Activated T-cell treated with anti-CD3 and anti-CD28 coated beads for 1 hour (primary cell): Measurements from ENCODE around the gene AGRP.
"Not testable (repeated sequence)": the region's sequence is repeated elsewhere in the genome, so short reads cannot be mapped to it uniquely, and the experiment has no call there.

Experiments
- DNase-seq: peaks from one replicate; pipeline ENCODE4 v3.0.0-alpha.2; 2020; ENCODE audit warnings: low read depth

Gene AGRP, protein sequence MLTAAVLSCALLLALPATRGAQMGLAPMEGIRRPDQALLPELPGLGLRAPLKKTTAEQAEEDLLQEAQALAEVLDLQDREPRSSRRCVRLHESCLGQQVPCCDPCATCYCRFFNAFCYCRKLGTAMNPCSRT

DNA sequence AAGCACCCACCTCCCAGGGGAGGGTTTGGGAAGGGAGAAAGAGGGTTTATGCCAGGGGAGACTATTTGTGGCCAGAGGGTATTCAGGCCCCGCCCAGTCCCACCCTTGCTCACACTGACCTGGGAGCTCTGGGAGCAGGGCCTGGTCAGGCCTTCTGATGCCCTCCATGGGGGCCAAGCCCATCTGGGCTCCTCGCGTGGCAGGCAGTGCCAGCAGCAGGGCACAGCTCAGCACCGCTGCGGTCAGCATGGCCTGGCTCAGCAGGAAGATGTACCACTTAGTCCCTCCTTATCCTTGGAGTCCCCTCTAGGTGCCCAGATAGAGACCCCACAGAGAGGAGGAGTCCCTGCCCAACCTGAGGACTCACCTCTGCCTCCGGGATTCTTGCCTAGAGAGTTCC, at the start of gene AGRP:
TSS of gene AGRP (minus strand) at position 398 of the 400 bp plus-strand sequence. CDS start at position 249, 149 bp downstream.
- DNase-seq, result no peak

DNA sequence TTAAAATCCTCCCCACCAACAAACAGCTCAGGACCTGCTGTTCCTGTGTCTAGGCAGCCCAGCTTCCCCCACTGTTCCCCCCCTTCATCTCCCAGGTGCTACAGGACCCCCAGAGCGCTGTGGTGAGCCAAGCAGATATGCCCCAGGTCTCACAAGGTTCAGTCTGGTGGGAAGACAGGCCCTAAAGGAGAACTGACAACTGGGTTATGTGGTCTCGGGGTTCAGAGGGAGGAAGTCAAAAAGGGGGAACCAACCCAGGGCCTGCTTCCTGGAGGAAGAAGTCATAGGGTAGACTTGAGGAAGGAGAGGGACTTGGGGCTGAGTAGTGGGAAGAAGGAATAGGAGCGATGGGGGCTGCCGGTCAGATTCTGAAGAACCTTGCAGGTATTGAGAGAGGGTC, 47.9 kb upstream of the AGRP start:
- DNase-seq, result no peak

DNA sequence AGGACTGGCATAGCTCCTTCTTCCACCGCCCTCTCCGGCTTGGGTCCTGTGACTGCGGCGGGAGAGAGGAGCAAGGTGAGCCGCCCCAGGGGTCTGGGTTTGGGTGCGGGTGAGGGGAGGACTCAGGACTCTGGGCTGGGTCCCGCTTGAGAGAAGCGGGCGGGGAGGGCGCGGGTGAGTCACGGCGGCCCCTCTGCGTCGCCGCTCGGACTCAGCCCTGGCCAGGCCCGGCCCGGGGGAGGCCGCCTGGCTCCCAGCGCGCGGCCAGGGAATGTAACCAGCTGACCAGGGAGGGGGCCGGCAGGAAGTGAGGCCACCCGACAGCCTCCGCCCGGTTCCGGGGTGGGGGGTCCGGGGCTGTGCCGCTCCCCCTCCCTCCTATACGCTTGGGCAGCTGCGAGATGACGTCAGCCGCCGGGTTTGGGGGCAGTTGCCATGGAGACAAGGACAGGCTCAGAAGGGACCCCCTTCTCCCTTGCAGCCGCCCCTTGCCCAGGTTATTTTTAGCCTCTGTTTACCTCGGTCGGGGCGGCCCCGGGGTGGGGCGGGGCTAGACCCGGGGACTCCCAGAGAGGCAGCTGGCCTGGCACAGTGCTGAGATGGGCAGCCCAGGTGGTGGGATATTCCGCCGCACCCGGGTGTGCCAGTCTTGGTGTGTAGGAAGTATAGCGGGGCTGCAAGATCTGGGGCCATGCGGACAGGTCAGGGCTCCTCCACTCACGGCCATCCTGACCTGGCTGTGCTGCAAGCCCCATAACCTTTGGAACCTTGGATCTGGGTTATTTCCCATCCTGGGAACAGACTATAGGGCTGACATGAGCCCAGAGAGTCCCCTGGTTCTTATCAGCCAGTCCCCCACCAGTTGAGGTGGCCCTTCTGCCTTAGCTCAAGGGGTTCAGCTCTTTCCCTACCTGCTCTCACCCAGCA, 46.9 kb upstream of the AGRP start:
- DNase-seq, result no peak

DNA sequence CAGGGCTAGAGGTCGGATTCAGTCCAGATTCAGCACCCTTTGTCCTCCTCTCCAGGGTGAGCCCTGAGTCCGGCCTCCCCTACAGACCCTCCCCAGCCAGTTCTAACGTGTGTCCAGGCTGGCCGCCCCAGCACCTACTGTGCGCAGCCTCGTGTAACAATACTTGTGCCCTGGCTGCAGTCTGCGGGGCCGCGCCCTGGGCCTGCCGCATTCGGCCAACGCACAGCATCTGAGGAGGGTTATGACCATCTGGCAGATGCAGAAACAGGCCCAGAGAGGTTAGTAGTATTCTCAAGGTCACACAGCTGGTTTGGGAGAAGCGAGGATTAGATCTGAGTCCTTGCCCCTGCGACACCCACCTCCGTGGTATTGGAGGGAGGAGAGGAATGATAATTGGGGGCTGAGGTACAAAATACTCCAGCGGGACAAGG, 46.2 kb upstream of the AGRP start:
- no peak for DNase-seq

DNA sequence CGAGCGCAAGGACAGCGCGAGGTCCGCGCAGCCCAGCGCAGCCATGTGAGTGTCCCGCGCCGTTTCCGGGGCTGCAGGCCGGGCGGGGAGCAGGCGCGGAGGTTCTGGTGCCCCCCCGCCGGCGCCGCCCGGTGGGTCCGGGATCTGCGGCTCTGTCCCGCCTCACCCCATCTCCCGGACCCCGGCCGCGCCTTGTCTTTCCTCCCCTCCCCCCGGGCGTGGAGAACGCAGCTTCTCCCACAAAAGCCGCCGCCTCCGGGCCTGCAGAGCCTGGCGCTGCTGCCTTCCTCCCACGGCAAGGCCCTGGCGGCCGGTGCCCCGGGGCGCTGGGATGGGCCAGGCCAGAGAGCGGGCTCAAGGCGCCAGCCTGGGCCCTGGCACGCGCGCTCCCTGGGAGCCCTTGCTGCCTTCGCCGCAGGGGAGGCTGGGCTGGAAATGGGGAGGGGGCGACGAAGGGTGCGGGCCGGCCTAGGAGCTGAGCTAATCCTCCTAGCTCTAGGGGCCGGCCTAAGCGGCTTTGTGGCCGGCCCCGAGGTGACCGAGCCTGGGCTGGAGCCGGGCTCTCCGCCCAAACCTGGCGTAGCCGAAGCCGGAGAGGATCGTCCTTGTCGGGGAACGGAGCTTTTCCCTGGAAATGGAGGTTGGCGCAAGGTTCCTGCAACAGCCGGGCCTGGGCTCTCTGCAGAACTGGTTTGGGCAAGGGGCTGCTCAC, 45.7 kb upstream of the AGRP start:
- no peak for DNase-seq

DNA sequence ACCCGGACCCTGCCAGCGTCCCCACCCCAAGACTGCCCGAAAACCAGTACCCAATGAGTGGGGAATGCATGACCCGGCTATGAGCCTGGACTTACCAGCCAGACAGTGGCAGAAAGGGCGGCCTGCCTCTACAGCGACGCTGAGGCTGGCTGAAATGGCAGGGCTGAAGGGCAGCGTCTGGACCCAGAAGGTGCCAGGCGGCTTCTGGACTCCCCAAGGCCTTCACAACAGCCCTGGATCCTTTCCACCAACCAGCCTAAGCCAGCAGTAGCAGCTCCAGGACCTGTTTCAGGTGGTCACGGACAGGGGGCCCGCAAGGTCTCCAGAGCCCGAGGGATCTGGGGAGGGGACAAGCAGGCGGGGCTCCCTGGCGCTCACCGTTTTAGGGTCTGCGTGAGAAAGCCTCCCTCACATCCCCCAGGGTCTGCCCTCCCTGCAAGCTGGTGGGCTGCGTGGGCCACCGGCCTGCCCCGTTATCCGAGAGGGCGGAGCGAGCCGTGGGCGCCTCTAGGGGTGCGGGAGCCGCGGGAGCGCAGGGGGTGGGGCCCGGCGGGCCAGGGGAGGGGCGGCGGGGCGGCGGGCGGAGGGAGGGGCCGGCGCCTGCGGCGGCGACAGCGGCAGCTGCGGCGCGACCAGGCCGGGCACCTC, 45.0 kb upstream of the AGRP start, which contains the start of gene RIPOR1:
TSS of gene RIPOR1 (plus strand) at position 608 of the 648 bp plus-strand sequence. CDS start 9,618 bp downstream, outside the sequence.
- no peak for DNase-seq

DNA sequence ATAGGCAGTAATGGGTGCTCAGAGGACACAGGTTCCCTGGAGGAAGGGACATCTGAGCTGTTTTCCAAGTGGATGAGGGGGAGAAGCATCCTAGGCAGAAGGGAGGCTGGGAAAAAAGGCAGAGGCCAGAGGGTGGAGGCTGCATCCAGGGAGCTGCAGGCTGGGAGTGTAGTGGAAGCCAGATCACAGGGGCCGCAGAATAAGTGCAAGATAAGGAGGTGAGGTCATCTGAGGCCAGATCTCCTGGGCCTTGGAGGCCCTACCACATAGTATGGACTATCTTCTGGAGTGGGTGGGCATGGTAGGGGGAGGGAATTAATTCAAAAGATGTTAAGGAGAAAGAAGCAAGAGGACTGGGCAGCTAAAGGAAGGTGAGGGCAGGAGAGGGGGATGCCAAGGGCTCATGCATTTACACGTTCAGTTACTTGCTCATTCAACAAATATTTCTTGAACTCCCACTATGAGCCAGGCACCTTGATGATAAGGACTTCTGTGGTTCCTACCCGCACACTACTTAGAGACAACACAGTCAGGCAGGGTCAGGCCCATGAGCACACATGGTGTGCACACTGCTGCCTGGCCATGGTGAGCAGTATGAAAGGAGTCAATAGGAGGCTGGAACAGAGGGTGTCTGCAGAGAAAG, 42.9 kb upstream of the AGRP start:
- DNase-seq, result no peak

DNA sequence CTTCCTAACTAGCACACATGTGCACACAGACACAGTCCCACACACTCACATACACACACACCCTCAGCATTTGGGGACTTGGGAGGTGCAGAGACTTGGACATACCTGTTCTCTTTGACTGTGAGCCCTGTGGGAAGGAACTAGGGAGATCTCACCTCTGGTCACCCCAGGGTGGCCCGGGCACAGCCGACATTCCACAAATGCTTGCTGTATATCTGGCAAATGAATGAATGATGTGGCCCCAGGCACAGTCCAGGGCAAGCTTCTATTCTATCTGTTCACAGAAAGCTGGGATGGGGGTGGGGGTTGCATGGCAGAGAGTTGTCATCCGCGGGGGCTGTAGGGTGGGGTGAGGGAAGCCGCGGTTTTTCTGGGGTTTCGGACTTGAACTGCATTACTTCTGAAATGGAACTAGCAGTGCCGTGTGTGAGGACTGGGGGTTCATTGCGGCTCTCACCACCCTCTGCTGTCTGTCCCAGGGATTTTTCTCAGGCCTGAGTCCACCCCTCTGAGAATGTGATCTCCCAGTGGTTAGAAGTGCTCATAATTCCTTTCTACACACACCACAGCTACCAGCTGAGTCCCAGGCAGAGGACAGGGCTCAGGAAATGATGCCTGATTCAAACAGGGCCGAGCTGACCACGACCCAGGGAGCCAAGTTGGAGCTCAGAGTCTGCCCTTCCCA, 42.0 kb upstream of the AGRP start:
- no peak for DNase-seq

DNA sequence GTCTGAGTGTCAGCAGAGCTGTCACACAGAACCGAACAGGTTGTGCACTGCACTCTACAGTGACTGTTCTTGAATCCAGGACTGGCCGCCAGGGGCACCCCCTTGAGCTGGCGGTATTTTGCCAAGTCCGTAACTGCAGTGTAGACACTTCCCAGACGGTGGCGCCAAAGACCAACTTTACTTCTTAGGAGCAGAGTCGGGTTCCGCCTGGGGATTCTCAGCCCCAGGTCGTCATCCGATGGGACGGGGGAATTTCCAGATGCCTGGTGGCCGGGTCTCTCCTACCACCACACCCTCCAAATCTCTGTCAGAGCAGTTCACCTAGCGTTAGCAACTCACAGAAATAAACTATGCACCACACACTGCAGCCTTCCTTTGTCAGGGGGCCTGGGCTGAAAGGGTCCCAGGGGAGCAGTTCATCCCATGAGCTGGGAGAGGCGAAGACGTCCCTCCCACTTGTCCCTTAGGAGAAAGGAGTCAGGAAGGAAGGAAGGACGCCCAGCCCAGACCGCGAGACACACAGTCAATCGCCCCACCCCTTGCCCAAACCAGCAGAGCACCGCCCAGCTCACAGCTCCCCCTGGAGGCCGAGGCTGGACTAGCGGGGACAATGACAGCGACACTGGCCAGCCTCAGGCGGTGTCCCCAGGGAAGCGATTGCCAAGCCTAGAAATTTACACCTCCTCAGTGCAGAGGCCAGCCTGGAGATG, 37.9 kb upstream of the AGRP start:
- peak; percentile 98 for DNase-seq

DNA sequence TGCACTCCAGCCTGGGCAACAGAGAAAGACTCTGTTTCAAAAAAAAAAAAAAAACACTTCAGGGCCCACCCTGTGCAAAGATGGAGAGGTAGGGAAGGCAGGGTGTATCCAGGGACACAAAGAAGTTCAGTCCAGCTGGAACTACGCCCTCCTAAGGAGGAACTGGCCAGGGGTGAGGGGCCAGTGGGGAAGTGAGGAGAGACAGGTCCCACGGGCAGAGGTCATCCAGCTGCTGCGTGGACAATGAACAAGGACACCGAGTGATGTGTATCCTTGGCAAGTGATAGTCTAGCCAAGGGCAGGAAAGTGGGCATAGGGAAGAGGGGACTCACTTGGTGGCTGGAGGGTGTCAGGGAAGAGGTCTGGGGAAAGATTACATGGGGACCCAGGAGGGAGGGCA, 35.9 kb upstream of the AGRP start:
- no peak for DNase-seq

DNA sequence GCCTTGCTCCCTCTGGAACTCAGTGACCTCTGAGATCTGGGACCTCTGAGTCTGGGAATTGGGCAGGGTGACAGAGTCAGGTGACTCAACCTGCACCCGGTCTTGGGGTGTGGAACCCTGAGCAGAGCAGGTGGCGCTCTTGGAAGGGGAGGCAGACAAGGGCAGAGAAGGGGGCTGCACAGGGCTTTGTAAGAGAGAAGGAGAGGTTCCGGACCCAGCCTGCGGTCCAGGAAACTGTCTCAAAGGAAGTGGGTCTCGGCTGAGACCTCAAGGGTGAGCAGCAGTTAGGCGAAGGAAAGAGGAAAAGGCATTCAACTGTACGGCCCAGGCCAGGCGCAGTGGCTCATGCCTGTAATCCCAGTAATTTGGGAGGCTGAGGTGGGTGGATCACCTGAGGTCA, 35.3 kb upstream of the AGRP start:
- DNase-seq, result no peak

DNA sequence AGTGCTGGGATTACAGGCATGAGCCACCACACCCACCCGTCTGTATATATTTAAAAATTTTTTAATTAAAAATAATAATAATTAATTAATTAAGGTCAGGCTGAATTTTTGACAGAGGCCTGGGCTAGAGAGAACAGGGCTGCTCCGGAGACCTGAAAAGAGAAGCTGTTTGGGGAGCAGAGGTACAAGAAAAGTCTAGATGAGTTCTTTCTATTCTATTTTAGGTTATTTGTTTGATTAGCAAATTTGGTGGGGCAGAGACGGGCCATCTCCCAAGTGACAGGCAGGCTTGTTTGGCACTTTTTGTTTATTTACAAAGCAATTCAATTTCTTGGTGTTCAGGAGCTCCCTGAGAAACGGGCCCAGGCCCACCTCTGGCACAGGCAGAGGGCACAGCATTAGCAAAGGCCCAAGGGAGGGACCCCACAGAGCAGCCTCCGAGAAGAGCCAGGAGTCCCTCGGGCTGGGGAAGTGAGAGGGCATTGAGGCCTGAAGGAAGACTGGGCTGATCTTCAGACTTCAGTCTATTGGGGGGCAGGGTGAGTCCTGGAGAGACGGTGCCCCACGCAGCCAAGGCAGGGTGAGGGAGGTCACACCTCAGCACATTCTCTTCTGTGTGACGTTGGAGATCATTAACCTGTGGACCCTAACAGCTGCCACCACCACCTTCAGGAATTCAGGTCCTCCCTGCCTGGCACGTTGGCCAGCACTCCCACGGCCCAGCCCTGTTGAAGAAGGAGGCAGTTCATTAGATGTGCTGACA, 34.5 kb upstream of the AGRP start:
- DNase-seq, result no peak

DNA sequence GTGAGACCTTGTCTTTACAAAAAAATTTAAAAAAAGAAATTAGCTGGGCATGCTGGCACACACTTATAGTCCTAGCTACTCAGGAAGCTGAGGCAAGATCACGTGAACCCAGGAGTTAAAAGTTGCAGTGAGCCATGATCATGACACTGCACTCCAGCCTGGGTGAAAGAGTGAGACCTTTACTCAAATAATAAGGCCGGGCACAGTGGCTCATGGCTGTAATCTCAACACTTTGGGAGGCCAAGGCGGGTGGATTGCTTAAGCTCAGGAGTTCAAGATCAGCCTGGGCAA, 33.8 kb upstream of the AGRP start:
- no peak for DNase-seq

DNA sequence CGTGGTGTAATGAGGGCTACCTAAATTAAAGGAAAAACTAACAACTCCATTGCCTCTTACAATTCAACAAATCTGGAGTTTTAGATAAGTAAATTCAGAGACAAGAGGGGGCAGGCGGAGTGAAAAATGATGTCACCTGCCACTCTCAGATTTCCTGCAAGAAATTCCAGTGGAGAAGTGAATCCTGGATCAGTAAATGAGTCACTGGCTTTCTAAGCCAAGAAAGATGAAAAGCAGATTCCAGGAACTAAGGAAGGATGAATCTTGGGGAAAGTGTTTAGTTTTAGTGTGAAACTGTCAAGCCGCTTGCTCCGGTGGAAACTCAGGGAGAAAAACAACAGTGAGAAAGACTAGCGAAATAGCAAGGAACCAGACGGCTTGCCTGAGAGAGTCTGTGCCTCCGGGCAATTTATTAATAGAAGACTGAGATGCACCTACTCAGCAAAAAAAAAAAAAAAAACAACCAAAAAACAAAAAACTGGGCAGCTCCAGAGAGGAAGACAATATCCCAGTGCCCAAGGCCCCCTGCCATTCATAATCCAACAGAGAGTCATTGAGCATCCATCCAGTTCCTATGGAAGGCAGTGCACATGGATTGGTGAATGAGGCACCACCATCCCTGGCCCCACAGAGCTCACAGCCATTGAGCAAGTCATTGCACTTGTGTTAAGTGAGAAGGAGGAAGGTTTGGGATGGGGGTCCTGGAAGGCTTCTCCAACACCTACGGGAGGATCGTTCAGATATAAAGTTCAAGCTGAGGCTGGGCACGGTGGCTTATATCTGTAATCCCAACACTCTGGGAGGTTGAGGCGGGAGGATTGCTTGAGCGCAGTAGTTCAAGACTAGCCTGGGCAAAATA, 33.2 kb upstream of the AGRP start:
- DNase-seq, result no peak

DNA sequence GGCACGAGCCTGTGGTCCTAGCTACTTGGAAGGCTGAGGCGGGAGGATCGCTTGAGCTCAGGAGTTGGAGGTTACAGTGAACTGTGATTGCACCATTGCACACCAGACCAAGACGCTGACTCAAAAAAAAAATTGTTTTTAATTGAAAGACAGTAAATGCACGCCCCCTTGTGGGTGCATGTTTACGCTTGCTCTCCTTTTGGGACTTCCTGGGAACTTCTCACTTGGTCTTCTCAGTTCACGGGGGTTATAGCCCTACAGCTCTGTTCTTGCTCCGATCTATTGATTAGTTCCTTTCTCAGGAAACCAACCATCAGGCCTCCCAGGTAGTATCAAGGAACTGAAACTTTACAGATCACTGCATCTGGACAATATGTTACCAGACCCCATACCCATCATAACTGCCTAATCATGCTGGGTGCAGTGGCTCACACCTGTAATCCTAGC, 31.1 kb upstream of the AGRP start:
- DNase-seq, result peak; percentile 78

DNA sequence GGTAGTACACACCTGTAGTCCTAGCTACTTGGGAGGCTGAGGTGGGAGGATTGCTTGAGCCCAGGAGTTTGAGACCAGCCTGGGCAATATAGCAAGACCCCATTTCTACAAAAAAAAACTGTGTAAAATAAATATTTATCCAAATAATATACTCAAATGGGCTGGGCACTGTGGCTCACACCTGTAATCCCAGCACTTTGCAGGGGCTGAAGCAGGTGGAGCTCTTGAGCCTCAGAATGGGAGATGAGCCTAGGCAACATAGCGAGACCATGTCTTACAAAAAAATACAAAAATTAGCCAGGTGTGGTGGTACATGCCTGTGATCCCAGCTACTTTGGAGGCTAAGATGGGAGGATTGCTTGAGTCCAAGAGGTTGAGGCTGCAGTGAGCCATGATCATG, 30.5 kb upstream of the AGRP start:
- not testable (repeated sequence) for DNase-seq

DNA sequence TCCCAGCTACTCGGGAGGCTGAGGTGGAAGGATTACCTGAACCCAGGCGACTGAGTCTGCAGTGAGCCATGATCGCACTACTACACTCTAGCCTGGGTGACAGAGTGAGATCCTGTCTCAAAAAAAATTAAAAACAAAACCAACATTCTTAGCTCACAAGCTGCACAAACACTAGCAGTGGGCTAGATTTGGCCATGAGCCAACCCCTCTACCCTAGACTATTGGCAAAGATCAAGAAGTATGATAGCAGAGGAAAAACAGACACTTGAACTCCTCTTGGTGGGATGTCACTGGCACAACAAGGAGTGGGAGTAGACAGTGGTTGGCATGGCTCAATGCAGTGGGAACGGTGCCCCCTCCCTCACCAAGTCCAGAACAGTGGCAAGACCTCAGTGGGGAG, 25.7 kb upstream of the AGRP start:
- no peak for DNase-seq

DNA sequence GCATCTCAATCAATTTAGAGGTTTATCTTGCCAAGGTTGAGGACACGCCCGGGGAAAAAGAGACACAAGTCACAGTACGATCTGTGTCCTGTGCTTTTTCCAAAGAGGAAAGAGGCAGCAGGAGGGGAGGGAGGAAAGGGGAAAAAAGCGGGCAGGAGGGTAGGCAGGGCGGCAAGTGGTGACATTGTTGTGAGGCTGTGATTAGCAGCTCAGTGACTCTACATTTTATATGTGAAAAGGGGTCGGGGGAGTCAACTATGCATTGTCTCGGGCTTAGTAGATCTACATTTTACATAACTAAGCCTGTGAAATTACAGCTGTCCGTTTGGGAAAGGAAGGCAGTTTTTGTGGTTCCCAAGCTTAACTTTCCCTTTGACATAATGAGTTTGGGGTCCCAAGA, 23.1 kb upstream of the AGRP start:
- no peak for DNase-seq
